ENCODE measurements around the gene PDIK1L. TPM values are rescaled to one million over a fixed set of nuclear protein-coding genes. Genes with fewer than 3 reads are reported as not detected.

PDIK1L gene
- total RNA-seq, 1 donor from 2014 or later, result 6.3 TPM

DNA sequence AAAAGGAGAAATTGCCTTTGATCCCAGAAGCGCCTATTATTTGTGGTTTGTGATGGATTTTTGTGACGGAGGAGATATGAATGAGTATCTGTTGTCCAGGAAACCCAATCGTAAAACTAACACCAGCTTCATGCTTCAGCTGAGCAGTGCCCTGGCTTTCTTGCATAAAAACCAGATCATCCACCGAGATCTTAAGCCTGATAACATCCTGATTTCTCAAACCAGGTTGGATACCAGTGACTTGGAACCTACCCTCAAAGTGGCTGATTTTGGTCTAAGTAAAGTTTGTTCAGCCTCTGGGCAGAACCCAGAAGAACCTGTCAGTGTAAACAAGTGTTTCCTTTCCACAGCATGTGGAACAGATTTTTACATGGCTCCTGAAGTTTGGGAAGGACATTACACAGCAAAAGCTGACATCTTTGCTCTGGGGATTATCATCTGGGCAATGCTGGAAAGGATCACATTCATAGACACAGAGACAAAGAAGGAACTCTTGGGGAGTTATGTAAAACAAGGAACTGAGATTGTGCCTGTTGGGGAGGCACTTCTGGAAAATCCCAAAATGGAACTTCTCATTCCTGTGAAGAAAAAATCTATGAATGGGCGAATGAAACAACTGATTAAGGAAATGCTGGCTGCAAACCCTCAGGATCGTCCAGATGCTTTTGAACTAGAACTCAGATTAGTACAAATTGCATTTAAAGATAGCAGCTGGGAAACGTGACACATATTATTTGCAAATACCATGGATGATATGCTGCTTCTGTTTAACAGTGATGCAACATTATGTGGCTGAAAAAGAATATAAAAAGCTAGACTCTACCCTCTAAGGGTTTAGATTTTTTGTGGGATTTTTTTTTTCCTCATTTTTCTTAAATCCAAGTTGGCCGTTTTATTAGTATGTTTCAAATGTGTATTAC is 10.5 kb downstream of the PDIK1L start:
- DNase-seq (ENCODE audit: low spot score) (peak; percentile 3), ATAC-seq (no peak)

DNA sequence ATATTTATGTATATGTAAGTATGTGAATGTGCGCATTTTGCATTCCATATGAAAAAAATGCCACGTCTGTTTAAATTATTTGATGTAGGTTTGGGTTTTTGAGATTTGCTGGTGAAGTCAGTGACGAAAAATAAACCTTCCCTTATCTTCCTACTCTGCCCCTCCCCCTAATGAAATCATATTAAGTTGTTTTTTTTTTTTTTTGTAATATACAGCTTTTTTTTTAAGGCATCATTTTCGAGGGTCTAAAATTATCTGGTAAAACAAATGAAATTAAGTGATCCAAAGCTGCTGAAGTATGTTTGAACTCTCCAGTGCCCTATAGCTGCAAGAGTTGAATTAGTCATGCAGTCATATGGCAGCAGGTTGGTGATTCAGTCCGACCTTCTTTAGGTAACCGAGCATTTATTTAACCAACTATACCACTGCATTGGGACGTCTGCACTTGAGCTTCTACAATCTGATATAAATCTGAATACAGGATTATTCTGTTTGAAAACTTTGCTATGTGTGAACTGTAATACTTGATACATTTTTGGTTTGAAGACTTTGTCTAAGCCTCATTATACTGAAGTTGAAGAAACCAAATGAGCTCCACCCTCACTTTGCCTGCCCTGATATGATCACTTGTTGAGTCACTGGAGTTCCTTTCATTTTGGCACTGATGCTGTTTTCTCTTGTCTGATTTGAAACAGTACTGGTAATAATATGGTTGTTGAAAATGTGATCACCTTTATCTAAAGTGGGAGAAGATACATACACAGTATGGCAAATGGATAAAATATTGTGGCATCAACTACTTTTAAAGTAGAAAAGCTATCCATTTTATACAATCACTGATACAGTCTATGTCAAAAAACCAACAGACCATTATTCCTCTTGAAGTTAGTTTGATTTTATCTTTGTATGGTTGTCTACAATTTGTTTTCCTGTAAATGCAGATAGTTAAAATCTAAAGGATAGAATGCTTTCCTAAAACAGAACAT is 11.7 kb downstream of the PDIK1L start:
- DNase-seq (ENCODE audit: low spot score) (peak; percentile 11), ATAC-seq (no peak)

DNA sequence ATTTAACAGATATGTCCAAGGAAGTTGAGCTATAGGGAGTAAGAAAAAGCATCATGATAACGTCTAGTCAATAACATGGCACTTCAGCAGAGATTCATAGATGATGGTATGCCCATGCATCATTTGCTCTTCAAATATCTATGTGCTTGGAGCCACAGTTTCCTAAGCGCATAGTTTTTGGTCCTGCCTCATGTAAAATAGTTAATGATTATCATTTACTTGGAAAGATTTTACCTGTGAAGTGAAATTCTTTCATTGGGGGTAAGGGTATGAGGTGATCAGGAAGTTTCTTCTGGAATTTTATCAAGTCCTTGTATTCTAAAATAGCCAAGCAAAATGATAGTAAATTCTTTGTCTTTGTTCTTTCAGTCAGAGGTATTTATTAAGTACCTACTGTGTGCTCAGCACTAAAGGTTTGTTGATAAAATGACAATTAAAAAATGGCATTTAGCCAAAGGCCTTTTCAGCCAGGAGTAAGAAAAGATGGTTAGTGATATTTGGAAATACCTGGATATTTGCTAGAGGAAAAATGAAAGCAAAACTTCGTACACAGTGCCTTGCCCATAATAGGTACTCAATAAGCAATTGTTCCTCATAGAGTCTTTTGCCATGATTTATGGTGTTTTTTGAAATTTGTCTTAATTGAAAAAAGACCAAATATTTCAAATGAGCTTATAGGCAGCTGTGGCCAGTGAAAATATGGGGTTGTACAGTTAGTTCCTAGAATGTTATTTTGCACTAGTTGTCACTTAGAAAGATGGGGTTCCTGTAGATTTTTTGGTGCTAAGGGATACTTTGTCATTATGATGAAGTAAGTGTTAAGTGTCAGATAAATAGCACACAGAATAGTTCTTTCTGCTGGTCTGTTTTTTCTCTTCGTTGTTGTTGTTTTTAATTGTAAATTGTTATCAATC is 13.1 kb downstream of the PDIK1L start:
- ATAC-seq (peak; percentile 60), DNase-seq (ENCODE audit: low spot score) (no peak)

DNA sequence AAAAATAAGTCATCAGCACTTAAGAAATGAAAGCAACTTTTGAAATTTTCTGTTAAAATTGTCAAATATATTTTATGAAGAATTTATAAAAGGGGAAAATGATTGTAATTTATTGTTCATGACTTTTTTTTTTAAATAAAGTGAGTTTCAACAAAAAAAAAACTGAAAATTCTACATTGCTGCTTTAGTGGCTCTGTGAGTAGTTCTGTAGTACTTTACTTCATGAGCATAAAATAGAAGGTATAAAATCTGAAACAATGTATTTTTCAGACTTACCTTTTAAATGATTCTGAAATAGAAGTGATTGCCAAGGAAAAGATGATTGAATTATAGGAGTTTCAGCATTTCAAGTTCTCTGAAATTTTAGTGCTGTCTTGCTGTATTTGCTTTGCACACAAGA is 13.8 kb downstream of the PDIK1L start:
- no peak for ATAC-seq
- DNase-seq (ENCODE audit: low spot score), result no peak

DNA sequence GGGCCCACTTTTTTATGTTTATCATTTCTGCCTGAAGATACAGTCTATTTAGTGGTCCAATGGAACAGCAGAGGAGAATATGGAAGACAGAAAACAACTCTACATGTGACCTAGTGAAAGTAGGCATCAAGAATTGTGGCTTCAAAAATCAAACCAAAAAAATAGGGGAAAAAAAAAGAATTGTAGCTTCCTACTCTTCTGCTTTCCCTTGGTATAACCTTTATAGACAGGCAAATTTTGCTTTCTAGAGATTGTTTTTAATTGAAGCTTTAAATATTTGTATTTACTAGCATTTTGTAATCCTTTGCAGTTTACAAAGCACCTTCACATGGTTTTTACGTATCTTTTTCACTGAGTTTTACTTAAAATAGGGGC is 14.3 kb downstream of the PDIK1L start:
- DNase-seq (ENCODE audit: low spot score) (no peak), ATAC-seq (no peak)

DNA sequence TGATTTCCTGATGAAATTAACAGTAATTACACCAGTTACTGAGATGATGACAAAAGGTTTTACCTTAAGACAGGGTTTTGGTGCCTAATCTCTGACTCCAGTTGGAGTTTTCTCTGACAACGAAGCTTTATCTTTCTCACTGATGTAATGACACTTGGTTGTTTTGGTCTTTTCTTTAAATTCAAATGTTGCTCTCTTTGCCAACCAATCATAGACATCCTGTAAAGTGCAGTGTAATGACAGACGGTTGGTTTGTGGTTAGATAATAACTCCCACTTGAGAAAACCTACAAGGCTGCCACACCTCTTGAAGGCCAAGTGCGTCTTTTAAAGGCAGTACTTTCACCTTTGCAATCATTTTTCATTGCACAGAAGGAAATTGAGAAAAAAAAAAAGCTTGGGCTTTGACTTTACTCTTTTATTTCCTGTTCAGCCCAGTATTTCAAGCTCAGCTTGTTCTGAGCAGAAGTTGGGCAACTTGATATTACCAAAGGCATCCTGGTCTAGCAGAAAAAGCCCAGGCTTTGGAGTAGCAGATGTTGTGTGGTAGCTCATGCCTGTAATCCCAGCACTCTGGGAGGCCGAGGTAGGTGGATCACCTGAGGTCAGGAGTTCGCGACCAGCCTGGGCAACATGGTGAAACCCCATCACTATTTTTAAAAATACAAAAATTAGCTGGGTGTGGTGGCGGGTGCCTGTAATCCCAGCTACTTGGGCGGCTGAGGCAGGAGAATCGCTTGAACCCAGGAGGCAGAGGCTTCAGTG is 14.9 kb downstream of the PDIK1L start:
- ATAC-seq, result peak; percentile 39

DNA sequence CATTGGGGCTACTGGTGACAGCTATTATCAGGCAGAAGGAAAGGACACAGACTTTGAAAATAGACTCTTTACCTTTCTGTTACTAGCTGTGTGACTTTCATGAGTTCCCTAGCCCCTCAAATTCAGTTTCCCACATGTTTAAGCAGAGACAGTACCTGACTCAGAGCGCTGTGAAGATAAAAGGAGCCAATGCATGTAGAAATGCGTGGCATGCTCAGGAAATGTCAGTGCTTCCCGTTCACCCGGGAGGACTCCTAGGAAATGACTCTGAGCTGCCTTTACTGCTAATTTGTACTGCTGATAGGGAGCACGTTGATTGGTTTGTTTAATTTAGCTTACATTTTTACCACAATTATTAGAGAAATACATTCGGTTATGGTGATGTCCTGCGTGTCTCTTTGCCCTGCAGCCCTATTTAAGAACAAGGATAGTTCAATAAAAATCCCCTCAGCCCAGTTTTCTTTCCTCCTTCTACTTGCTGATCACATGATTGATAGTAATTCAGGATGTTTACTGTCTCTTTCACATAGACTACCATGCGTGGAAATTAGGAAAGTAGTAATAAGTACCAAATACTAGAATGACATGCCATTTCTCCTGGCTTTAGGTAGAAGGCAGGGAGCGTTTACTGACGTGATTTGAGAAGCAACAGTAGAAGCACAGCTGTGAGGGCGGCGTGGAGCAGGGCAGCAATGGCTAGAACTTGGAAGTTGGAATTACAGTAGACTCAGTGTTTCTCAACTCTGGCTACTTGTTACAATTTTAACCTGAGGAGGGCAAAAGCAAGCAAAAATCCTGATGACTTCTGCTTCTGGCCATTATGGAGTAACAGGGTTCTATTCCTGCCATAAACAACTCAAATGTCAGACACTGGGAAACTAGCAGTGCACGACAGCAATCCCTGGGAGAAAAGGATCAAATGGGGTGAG is 15.9 kb downstream of the PDIK1L start:
- ATAC-seq, result no peak
- peak; percentile 33 for DNase-seq (ENCODE audit: low spot score)

More for the DNA sequence above, 14.9 kb downstream of the PDIK1L start:
- DNase-seq (ENCODE audit: low spot score), result peak; percentile 36

DNA sequence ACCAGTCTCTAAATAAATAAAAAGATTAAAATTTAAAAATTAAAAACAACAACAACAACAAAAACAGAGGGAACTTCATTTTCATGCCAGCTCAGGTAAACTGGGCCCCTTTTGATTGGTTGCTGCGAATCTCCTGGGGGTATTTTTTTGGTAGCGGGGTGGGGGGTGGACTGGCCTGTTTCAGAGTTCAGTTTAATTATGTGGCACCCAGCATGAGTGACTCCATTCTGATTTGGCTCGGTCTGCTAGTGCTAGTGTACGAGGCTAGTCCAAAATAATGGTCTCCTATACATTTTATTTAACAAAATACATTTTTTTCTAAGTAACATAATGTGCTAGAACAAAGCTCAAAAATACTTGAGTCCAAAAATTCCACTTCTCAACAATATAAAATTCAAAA is 18.2 kb downstream of the PDIK1L start:
- no peak for ATAC-seq
- DNase-seq (ENCODE audit: low spot score), result no peak

DNA sequence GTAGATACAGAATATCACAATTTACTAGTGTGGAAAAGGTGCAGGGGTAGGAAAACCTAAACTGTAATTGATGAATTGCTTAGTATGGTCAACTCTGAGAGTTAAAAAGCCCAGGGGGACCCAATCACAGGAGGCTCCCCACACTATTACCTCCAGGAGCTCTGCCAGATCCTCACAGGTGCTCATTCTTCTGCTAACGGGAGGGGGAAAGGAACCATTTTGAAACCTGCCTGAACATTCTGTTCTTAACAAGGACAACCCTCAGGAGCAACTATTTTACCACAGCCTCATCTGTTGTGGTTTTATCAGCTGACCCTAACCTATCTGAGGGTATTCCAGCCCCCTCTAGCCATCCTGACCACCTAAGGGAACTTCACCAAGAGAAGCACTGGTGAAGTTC is 19.1 kb downstream of the PDIK1L start:
- DNase-seq (ENCODE audit: low spot score) (no peak), ATAC-seq (no peak)

DNA sequence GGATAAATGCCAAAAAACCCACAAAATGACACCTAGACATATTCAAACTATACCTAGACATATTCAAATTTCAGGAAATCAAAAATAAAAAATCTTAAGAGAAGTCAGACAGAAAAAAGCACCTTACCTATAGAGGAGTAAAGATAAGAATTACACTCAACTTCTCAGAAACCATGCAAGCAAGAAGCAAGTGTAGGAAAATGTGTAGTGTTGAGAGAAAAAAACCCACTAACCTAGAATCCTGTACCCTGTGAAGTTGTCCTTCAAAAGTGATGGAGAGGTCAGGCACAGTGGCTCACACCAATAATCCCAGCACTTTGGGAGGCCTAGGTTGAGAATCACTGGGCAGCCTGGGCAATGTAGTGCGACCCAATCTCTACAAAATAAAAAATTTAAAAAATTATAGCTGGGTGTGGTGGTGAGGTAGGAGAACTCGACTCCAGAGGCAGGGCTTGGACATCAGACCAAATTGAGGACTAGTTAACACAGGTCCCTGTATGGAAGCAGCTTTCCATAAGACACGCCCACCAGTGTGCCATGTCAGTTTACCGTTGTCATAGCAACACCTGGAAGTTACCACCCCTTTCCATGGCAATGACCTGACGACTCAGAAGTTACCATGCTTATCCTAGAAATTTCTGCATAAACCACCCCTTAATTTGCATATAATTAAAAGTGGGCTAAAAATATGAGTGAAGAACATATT is 20.7 kb downstream of the PDIK1L start:
- ATAC-seq, result no peak
- peak; percentile 11 for DNase-seq (ENCODE audit: low spot score)

DNA sequence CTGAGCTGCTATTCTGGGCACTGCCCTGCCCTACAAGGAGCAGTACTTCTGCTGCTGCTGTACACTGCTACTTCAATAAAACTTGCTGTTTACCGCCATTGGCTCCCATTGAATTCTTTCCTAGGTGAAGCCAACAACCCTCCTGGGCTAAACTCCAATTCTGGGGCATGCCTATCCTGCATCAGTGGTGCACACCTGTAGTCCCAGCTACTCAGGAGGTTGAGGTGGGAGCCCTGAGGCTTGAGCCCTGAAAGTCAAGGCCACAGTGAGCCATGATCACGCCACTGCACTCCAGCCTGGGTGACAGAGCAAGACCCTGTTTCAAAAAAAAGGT is 21.2 kb downstream of the PDIK1L start:
- DNase-seq (ENCODE audit: low spot score), result peak; percentile 21
- no peak for ATAC-seq

DNA sequence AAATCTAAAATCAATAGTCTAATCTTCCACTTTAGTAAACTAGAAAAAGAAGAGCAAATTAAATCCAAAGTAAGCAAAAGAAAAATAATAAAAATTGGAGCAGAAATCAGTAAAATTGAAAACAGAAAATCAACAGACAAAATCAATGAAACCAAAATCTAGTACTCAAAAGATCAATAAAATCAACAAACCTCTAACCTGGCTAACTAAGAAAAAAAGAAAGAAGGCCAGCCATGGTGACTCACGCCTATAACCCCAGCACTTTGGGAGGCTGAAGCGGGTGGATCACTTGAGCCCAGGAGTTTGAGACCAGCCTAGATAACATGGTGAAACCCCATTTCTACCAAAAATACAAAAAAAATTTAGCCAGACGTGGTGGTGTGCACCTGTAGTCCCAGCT is 22.8 kb downstream of the PDIK1L start:
- ATAC-seq (no peak), DNase-seq (ENCODE audit: low spot score) (no peak)

DNA sequence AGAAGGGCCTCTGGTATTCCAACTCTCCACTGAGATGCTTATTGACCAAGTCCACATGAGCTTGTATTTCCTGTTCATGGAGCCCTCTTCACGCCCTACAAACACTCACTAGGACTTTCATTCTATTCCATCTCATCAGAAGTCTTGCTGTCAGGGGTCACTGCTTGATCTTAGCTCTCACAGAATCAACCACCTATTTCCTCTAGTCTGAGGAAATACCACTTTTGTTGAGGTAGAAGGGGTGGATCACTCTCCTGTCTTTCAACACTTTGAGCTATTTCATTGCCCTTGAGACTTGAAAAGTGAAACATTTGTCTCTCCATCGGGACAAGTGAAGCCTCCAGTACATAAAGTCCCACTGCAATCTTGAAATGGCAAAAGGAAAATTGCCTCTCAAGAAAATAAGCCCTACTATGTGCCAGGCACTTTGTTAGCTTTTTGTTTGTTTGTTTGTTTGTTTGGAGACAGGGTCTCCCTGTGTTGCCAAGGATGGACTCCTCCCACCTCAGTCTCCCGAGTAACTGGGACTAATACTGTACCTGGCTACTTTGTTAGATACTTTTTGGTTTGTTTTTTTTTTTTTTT is 27.4 kb downstream of the PDIK1L start:
- DNase-seq (ENCODE audit: low spot score), result peak; percentile 5
- no peak for ATAC-seq

DNA sequence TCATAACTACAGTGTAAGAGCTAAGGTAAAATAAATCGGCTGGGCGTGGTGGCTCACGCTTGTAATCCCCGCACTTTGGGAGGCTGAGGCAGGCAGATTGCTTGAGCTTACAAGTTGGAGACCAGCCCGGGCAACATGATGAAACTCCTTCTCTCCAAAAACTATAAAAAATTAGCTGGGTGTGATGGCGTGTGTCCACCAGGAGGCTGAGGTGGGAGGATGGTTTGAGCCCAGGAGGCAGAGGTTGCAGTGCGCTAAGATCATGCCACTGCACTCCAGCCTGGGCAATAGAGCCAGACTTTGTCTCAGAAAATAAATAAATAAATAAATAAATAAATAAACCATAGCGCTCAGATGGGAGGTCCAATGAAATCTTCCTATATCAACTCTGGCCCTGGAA is 30.5 kb downstream of the PDIK1L start:
- ATAC-seq, result no peak
- DNase-seq (ENCODE audit: low spot score), result no peak

DNA sequence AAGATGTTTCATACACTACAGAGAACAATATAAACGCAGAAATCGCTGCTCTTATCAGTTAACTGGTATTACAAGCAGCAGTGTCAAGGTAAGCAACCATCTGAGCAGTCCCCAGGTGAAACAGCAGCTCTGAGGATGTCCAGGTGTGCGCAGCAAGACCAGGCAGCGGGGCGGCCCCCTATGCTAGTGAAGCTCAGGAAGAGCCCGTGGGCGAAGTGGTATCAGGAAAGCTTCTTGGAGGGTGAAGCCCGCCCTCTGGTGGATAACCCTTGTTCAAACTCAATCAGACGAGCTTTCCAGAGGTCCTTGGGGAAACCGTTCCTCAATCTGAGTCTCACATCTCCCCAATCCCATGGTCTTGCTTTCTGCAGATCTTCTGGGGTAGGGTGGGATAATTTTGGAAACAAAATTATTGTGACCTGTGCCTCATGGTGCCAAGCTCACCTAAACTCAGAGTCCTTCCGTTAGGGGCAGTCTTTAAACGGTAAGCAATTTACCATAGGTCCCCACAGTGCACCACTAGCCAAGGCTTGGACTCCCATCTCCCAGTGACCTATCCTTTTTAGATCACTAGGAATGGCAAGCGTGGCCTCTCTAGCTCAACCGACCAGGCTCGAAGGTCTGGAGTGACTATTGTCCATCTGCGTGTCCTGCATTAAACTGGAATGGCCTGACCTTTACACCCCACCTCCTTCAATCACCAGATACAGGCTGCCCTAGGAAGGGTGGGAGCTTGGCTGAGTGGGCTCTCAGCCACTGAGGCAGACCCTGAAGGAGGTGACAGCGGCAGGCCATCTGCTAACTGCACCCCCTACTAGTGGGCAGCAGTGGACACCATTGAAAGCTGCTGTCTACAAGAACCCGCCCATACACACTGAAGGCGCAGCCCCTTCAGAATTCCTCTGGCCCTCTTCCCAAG is 33.7 kb downstream of the PDIK1L start:
- ATAC-seq (peak; percentile 100), DNase-seq (ENCODE audit: low spot score) (peak; percentile 77)

DNA sequence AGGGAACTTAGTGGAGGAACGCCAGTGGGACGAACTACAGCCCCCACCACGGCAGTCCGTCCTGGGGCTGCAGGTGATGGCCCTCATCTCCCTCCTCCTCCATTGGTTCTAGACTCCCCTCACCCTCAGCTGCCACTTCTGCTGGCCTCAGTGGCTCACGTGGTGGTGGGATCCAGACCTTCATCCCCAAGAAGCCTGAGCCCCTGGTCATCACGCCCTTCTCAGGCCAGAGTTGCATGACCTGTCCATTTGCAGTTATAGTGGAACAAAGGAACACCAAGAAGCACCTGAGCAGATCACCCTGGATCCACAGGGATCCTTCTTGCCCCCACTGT is 34.3 kb downstream of the PDIK1L start:
- no peak for DNase-seq (ENCODE audit: low spot score)
- ATAC-seq, result no peak

DNA sequence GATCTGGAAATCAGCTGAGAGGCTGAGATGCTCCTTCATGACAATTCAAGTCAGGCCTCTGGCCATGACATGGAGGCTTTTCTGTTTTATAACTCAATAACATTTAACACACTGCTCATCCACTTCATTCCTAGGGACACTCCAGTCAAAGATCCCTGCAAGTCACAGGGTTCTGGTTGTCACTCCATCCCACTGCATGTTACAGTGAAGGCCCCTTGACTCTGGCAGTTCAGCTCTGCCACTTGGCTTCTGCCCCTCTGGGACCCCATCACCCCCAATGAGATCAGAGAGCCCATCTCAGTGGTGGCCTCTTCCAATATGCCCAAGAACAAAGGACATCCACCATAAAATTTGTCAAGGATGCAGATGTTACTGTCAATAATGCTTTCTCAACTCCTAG is 37.3 kb downstream of the PDIK1L start:
- DNase-seq (ENCODE audit: low spot score) (peak; percentile 7), ATAC-seq (no peak)
